Lower leg skin (tissue), 4 donors: Measurements from ENCODE around the gene PPFIA3. TPM values are rescaled to one million over a fixed set of nuclear protein-coding genes. Genes with fewer than 3 reads are reported as not detected.

Experiments used
- DNase-seq, 2 donors: peaks; one replicate each; pipeline ENCODE4 v3.0.0-alpha.2; 2019; ENCODE audit warnings: low spot score in 2 of 2
- H3K4me3 ChIP-seq: fragments of 200-600 bp; sonication (generic); 2 replicates; pipeline ENCODE4 v1.5.1; 2017; ENCODE audit warnings: mild to moderate bottlenecking, low read depth; ENCODE audit not compliant: poor library complexity, severe bottlenecking
- POLR2A ChIP-seq, 2 donors: fragments of 450-650 bp; IDR thresholded peaks; one replicate each; pipeline ENCODE4 v1.6.1; 2016 to 2017; ENCODE audit warnings: antibody characterized with exemption in 2 of 2, mild to moderate bottlenecking in 1 of 2, moderate library complexity in 1 of 2
- WGBS, 2 donors: methylation state at CpG; one replicate each; pipeline ENCODE4 v1.1.5; 2018; 5-methylcytosine and 5-hydroxymethylcytosine counted together
- intact Hi-C: fragments of 100-400 bp; cut with DNase I; formaldehyde crosslinking; loops from one replicate; pipeline ENCODE4 v1.15.0; 2023; ENCODE audit warnings: low total_unique reads
- total RNA-seq, 4 donors: library from RNA; depleted of rRNA; stranded (reverse); fragments of >200 nt; gene quantifications; one replicate each; pipeline ENCODE4 v1.1.0, GENCODE V29; 2016
- TF ChIP-seq, protein P1 (sequence below), 3 donors: fragments of 450-650 bp; IDR thresholded peaks; one replicate each; pipeline ENCODE4 v1.5.1; 2016; ENCODE audit warnings: antibody characterized with exemption in 3 of 3, mild to moderate bottlenecking in 3 of 3, moderate library complexity in 2 of 3

Gene PPFIA3
- total RNA-seq, 4 donors from 2014 or later = 52.3 to 78.1 (median 64.4) TPM

DNA sequence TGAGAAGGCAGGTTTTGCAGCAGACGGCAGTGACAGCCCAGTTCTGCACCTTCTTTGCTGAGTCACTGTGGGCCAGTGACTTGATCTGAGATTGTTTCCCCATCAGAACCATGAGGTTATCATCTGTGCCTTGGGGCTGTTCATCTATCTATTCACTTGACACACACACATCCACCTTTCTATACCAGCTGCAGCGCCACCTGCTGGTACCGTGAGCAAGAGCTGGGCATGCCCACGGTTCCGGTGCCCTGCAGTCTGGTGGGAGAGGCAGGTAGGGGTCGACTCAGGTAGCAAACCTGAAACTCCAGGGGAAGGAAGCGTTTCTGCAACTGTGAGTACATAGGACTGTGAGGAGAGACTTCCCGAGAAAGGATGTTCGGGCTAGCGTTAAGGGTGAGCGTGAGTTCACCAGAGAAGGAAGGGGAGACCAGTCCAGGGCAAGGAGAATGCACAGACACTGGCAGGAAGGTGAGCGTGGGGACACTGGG is 12.7 kb upstream of the PPFIA3 start:
- intact Hi-C loops = no loop called here
- DNase-seq = no peak
- H3K4me3 ChIP-seq = no peak overlapping the region
- TF ChIP-seq, protein P1, sequence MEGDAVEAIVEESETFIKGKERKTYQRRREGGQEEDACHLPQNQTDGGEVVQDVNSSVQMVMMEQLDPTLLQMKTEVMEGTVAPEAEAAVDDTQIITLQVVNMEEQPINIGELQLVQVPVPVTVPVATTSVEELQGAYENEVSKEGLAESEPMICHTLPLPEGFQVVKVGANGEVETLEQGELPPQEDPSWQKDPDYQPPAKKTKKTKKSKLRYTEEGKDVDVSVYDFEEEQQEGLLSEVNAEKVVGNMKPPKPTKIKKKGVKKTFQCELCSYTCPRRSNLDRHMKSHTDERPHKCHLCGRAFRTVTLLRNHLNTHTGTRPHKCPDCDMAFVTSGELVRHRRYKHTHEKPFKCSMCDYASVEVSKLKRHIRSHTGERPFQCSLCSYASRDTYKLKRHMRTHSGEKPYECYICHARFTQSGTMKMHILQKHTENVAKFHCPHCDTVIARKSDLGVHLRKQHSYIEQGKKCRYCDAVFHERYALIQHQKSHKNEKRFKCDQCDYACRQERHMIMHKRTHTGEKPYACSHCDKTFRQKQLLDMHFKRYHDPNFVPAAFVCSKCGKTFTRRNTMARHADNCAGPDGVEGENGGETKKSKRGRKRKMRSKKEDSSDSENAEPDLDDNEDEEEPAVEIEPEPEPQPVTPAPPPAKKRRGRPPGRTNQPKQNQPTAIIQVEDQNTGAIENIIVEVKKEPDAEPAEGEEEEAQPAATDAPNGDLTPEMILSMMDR (IDR thresholded peaks at IDR 0.05) = no peak
- TF ChIP-seq POLR2A (IDR thresholded peaks at IDR 0.05) = no peak
- 56 to 63% methylated on average over 12 of the region's 12 CpGs for WGBS, 2 donors

DNA sequence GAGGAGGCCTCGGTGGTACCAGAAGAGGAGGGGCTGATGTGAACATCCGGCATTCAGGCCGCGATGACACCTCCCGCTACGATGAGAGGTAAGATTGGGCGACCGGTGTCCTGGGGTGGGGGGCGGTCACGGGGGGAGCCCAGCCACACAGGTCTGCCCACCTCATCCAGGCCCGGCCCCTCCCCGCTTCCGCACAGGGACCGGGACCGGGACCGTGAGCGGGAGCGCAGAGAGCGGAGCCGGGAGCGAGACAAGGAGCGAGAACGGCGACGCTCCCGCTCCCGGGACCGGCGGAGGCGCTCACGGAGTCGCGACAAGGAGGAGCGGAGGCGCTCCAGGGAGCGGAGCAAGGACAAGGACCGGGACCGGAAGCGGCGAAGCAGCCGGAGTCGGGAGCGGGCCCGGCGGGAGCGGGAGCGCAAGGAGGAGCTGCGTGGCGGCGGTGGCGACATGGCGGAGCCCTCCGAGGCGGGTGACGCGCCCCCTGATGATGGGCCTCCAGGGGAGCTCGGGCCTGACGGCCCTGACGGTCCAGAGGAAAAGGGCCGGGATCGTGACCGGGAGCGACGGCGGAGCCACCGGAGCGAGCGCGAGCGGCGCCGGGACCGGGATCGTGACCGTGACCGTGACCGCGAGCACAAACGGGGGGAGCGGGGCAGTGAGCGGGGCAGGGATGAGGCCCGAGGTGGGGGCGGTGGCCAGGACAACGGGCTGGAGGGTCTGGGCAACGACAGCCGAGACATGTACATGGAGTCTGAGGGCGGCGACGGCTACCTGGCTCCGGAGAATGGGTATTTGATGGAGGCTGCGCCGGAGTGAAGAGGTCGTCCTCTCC is 11.5 kb upstream of the PPFIA3 start:
- 93 to 94% methylated on average over 93 of the region's 93 CpGs for WGBS, 2 donors
- no peak for TF ChIP-seq POLR2A (IDR thresholded peaks at IDR 0.05)
- TF ChIP-seq, protein P1 (IDR thresholded peaks at IDR 0.05) = no peak
- intact Hi-C loops = no loop called here
- no peak overlapping the region for H3K4me3 ChIP-seq
- DNase-seq = no peak

DNA sequence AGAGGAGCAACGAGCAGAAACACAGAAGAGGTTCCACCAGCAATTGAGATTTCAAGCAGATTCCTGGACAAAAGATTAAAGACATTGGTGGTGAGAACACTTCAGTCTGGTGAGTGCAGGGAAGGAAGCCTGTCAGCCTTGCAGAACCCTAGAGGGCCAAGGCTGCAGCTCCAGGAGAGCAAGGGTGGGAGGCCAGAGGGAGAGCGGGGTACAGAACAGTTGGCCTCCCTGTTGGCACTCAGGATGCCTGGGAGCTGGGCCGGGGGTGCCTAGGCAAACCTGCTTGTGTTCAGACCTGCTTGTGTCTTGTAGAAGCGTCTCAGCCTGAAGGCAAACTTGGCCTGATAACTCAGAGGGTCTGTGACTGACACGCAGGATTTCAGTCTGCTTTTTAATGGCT is 10.3 kb upstream of the PPFIA3 start:
- 66 to 71% methylated on average over 5 of the region's 5 CpGs for WGBS, 2 donors
- intact Hi-C loops = no loop called here
- DNase-seq = no peak
- H3K4me3 ChIP-seq = no peak overlapping the region
- TF ChIP-seq POLR2A (IDR thresholded peaks at IDR 0.05) = no peak
- TF ChIP-seq, protein P1 (IDR thresholded peaks at IDR 0.05) = no peak

DNA sequence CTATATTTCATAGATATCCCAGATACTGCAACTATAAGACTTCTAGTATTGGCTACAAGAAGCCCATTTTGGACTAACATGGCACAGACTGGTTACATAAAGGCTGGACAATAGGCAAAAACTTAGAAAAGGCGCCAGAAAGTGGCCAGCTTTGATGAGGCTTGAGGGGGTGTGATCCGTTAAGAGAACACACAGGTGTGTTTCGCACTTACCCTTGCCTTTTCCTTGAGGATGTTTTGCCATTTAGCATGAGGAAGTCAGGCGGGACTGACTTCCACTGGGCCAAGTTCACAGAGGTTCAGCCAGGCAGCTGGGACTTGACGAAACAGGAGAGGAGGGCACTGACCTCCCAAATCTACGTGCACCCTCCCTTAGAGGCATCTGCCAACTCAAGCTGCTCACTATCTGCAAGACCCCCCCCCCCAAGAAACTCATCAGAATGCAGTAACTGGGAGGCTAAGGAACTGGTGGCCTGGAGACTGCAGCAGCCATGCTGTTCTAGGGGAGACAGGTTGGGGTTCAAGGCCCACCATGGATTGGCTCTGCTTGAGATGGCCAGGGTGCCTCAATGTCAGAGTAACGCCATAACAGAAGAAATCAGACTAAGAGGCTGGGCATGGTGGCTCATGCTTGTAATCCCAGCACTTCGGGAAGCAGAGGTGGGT is 9.6 kb upstream of the PPFIA3 start:
- intact Hi-C loops = no loop called here
- no peak for TF ChIP-seq POLR2A (IDR thresholded peaks at IDR 0.05)
- TF ChIP-seq, protein P1 (IDR thresholded peaks at IDR 0.05) = no peak
- 80 to 87% methylated on average over 8 of the region's 8 CpGs for WGBS, 2 donors
- no peak overlapping the region for H3K4me3 ChIP-seq
- DNase-seq = no peak

DNA sequence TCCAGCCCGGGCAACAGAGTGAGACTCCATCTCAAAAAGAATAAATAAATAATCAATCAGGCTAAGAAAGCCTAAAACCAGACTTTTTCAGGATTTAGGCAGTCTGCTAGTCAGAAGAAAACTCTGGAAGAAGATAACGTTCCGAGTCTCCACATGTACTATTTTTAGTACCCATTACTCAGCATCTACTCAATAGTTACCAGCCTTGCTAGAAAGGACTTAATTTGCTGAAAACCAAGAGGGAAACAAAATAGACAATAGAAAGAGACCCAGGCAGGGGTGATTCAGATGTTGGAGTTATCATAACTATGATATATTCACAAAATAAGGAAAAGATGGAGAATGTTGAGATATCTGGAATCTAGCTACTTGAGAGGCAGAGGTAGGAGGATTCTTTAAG is 8.8 kb upstream of the PPFIA3 start:
- H3K4me3 ChIP-seq = no peak overlapping the region
- TF ChIP-seq, protein P1 (IDR thresholded peaks at IDR 0.05) = no peak
- TF ChIP-seq POLR2A (IDR thresholded peaks at IDR 0.05) = no peak
- no peak for DNase-seq
- intact Hi-C loops = no loop called here
- 26% methylated on average over 3 of the region's 3 CpGs for WGBS, 2 donors
